ENCODE data around the gene SYCP3.
"Not testable (repeated sequence)": the region's sequence is repeated elsewhere in the genome, so short reads cannot be mapped to it uniquely, and the experiment has no call there.

The SYCP3 gene

GRCh38 chr12:101685092-101685491 lies 54.2 kb downstream of the SYCP3 start:
- Histone ChIP-seq H3K4me3 (ENCODE audit: severe bottlenecking) (no peak overlapping the region), H3K36me3 (ENCODE audit: low read depth) (no peaks in the 10 kb centered on the region), H3K9me3 (ENCODE audit: severe bottlenecking) (no peaks in the 10 kb centered on the region), H3K4me1 (ENCODE audit: insufficient read depth, poor library complexity, severe bottlenecking) (no peaks in the 10 kb centered on the region), H3K27me3 (ENCODE audit: insufficient read depth, poor library complexity, severe bottlenecking) (peaks cover 4% of the 10 kb centered on the region), H3K27ac (ENCODE audit: poor library complexity, severe bottlenecking) (no peak overlapping the region)
- no peak for ATAC-seq (ENCODE audit: low read depth)
- TF ChIP-seq CTCF (IDR thresholded peaks at IDR 0.05; ENCODE audit: poor library complexity, severe bottlenecking) = no peak
- DNase-seq (ENCODE audit: low spot score) = no peak

DNA sequence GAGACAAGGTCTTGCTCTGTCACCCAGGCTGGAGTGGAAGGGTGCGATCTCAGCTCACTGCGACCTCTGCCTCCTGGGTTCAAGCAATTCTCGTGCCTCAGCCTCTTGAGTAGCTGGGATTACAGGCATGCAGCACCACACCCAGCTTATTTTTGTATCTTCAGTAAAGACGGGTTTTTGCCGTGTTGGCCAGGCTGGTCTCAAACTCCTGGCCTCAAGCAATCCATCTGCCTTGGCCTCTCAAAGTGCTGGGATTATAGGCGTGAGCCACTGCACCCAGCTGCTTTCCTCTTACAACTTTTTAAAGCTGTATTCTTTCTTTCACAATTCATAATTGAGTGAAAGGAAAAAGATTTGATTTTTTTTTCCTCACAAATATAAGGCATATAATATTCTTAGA lies 57.6 kb downstream of the SYCP3 start:
- not testable (repeated sequence) for ATAC-seq (ENCODE audit: low read depth); H3K9me3 ChIP-seq (ENCODE audit: severe bottlenecking); H3K27ac ChIP-seq (ENCODE audit: poor library complexity, severe bottlenecking); H3K36me3 ChIP-seq (ENCODE audit: low read depth); DNase-seq (ENCODE audit: low spot score); H3K4me1 ChIP-seq (ENCODE audit: insufficient read depth, poor library complexity, severe bottlenecking); H3K27me3 ChIP-seq (ENCODE audit: insufficient read depth, poor library complexity, severe bottlenecking); H3K4me3 ChIP-seq (ENCODE audit: severe bottlenecking)

DNA sequence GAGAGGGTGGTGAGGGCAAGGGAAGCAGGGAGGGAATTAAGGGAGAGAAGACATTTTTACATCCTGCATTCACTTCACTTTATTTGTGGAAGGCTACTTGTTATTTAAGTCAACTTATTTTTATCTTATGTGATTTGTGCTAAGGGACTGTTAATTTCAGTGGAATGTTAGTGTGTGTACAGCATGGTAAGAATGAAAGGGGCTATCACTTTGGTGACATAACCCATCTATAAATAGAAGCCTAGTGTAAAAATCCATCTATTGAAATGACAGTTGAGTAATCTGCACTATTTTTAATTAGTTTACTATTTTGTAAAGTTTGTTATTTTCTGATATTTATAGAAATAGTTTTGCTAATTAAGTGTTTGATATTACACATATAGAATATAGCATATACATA lies 58.6 kb downstream of the SYCP3 start:
- no peaks in the 10 kb centered on the region for H3K9me3 ChIP-seq (ENCODE audit: severe bottlenecking)
- no peak for ATAC-seq (ENCODE audit: low read depth)
- no peak for DNase-seq (ENCODE audit: low spot score)
- H3K4me1 ChIP-seq (ENCODE audit: insufficient read depth, poor library complexity, severe bottlenecking) = no peaks in the 10 kb centered on the region
- no peaks in the 10 kb centered on the region for H3K36me3 ChIP-seq (ENCODE audit: low read depth)
- H3K27ac ChIP-seq (ENCODE audit: poor library complexity, severe bottlenecking) = no peak overlapping the region
- no peak overlapping the region for H3K4me3 ChIP-seq (ENCODE audit: severe bottlenecking)
- H3K27me3 ChIP-seq (ENCODE audit: insufficient read depth, poor library complexity, severe bottlenecking) = peaks cover 4% of the 10 kb centered on the region
- TF ChIP-seq CTCF (IDR thresholded peaks at IDR 0.05; ENCODE audit: poor library complexity, severe bottlenecking) = no peak

- TF ChIP-seq CTCF (IDR thresholded peaks at IDR 0.05; ENCODE audit: poor library complexity, severe bottlenecking) = no peak
- Histone ChIP-seq H3K27me3 (ENCODE audit: insufficient read depth, poor library complexity, severe bottlenecking) (peaks cover 4% of the 10 kb centered on the region), H3K4me1 (ENCODE audit: insufficient read depth, poor library complexity, severe bottlenecking) (no peaks in the 10 kb centered on the region), H3K27ac (ENCODE audit: poor library complexity, severe bottlenecking) (no peak overlapping the region), H3K4me3 (ENCODE audit: severe bottlenecking) (no peak overlapping the region), H3K36me3 (ENCODE audit: low read depth) (no peaks in the 10 kb centered on the region), H3K9me3 (ENCODE audit: severe bottlenecking) (no peaks in the 10 kb centered on the region)
- DNase-seq (ENCODE audit: low spot score) = no peak
- ATAC-seq (ENCODE audit: low read depth) = no peak
Measured at GRCh38 chr12:101680240-101680639, 59.0 kb downstream of the SYCP3 start.

Measured in RWPE2 (cell line).